SK-N-MC (cell line): ENCODE measurements around the gene PRSS1.

ENCODE experiments used
- EZH2 ChIP-seq: fragments of 200-600 bp; sonication (generic); IDR thresholded peaks from one replicate; pipeline ENCODE4 v1.6.1; 2017; ENCODE audit warnings: antibody characterized with exemption
- FOXP2 ChIP-seq: optimal IDR thresholded peaks from 2 replicates; pipeline ENCODE3; 2011; ENCODE audit warnings: mild to moderate bottlenecking, moderate library complexity; ENCODE audit not compliant: insufficient read depth; ENCODE audit errors: extremely low read length, control extremely low read depth
- POLR2AphosphoS5 ChIP-seq: IDR thresholded peaks from 2 replicates; pipeline ENCODE4 v1.6.1; 2012; ENCODE audit warnings: mild to moderate bottlenecking, low read depth, low read length, borderline replicate concordance

DNA sequence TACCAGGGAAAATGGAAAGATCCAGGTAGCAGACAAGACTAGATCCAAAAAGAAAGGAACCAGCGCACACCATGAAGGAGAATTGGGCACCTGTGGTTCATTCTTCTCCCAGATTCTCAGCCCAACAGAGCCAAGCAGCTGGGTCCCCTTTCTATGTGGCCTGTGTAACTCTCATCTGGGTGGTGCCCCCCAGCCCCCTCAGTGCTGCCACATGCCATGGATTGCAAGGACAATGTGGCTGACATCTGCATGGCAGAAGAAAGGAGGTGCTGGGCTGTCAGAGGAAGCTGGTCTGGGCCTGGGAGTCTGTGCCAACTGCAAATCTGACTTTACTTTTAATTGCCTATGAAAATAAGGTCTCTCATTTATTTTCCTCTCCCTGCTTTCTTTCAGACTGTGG is 42.9 kb downstream of the PRSS1 start:
- TF ChIP-seq POLR2AphosphoS5 (no peak), EZH2 (no peak), FOXP2 (no peak)
